Measurements from ENCODE around the gene KRTAP10-9.

The KRTAP10-9 gene

DNA sequence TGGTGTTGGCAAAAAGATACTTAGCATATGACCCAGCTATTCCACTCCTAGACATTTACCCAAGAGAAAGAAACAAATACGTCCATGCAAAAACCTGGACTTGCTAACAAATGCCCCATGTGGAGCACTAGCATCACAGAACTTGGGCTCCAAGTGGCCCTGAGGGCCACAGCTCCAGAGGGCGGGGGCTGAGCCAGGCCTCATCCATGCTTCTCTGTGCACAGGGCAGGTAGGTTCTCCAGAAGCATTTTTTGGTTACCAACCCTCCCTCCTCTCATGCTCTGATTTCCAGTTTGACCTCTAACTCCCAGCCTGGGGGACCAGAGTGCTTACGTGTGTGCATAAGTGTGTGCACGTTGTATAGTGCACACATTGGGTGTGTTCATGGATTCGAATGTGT, 37.8 kb downstream of the KRTAP10-9 start:
- no peak for DNase-seq (ENCODE audit: low read depth, low spot score)

DNA sequence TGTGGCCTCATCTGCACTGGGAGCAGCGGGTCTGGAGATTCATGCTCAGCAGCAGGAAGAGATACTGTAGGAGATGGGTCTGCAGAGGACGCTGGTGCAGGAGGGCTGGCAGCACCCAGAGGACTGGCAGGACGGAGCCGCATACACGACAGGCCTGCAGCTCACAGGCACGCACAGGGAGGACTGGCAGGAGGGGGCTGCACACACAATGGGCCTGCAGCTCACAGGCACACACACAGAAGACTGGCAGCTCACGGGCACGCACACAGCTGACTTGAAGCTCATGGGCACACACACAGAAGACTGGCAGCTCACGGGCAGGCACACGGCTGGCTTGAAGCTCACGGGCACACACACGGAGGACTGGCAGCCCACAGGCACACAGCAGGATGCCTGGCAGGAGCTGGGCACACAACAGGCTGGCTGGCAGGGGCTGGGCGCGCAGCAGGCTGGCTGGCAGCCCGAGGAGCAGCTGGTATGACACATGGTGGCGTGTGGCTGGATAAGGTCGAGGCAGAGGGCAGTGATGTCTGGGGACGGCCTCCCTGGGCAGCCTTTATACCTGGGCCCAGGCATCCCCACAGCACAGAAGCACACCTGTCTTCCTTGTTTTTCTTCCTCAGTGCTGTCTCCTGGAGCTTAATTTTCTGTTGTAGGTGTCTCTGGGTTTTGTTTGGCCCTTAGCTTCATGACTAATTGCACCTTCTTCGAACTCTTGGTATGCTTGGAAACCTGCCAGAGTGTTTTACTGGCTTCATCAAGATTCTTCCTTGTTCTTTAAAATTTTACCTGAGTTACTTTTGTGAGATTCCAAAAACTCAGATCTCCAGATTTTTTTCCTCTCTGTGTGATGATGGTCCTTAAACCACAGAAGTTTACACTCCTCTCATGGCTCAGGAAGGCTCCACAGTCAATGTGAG, 39.8 kb downstream of the KRTAP10-9 start, which contains the start of gene KRTAP12-2:
Gene KRTAP12-2, minus strand, starts transcription at position 527 of the 920 bp plus-strand sequence. Its CDS starts 41 bp downstream, at position 486.
- no peak for DNase-seq (ENCODE audit: low read depth, low spot score)

DNA sequence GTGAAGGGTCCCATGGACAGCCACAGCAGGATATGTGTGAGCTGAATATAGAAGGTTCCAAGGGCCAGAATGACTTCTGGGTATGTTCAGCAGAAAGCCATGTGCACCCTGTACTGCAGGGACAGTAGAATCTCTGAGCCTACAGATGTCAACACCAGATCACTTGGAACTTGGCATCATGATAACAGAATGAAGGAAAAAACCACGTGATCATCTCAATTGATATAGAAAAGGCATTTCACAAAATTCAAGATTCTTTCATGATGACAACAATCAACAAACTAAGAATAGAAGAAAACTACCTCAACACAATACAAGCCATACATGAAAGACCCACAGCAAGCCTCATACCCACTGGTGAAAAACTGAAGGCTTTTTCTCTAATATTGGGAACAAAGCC, 40.7 kb downstream of the KRTAP10-9 start:
- no peak for DNase-seq (ENCODE audit: low read depth, low spot score)

DNA sequence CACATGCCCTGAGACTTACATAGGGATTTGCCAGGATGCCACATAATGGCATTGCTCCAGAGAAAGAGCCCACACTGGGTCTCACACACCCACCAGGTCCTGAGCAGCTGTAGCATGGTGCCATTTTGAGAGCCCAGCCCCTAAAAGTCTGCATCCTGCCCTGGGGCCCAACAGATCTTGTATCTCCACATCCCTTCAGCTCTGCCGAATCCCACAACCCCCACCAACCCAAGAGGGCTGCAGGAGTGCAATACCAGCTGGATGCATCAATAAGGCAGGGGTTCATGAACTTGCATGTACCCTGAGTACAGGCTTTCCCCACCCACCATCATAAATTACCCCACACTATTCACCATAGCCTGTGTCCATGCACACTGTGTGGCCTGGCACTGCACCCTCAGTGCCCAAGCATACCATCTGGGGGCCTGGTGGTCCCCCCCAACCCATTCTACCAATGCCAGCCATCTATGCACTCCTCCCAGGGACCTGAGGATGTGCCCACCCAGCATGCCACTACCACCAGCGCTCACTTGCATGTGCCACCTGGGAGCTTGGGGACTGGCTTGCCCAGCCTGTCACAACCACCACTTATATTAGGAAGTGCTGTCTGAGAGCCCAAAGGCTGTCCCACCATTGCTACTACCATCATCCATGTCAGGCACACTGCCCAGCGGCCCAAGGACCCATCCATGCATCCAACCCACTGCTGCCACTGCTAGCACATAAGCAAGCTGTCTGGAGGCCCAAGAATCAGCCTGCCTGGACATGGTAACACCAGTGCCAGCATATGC, 43.9 kb downstream of the KRTAP10-9 start:
- no peak for DNase-seq (ENCODE audit: low read depth, low spot score)

- DNase-seq (ENCODE audit: low read depth, low spot score): no peak
Measured at GRCh38 chr21:44671911-44672310, 45.0 kb downstream of the KRTAP10-9 start.

DNA sequence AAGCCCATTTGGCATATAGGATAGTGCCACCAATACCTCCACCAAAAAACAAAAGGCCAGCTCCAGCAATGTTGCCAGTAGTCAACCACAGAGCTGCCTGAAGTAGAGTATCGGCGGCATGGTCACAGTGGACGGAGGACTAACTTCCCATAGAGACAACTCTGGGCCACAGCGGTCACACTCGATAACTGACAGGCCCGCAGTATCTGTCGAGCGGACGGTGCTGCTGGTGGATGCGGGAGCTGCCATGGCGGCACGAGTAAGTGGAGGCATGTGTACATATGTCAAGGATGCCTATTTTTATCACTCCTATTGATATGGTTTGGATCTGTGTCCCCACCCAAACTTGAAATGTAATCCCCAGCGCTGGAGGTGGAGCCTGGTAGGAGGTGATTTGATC, 51.0 kb downstream of the KRTAP10-9 start:
- no peak for DNase-seq (ENCODE audit: low read depth, low spot score)
